Activated T-helper 9 cell treated with anti-CD3 and anti-CD28 coated beads, Interleukin-2, amount 50 U/mL, for 16 hours (primary cell): ENCODE results near the gene RSPO4.
"Not testable (repeated sequence)": the region's sequence is repeated elsewhere in the genome, so short reads cannot be mapped to it uniquely, and the experiment has no call there.

Experiments used
- DNase-seq: peaks from one replicate; pipeline ENCODE4 v3.0.0-alpha.2; 2020; ENCODE audit warnings: low read depth

RSPO4 gene

DNA sequence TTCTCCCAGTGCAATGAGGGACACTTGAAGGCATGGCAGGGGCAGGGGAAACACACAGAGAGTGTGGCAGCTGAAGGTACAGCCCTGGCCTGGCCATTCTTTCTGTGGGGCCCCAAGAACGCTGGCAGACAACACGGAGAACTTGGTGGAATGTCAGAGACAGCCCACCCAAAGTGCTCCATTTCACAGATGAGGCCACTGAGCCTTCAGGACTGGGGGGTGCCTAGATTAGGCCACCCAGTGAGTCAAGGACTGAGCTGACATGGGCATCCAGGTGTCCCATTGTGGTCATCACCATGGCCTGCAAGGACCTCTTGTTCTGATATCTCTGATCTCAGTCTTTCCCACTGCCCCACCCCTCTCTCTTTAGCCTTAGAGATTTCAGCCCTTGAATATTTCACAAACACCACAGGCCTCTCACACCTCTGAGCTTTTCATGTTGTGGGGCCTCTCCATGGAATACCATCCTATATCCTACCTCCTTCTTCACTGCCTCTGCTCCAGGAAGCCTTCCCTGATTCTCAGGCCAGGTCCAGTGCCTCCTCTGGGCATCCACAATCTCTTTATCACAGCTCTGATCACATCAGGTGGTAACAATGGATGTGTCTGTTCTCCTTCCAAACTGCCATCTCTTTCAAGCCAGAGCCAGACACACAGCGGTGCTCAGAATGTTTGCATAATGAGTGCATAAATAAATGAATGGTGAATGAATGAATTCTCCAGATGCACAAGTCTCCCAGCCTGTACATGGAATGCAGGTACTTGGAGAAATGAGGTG, 2.0 kb upstream of the RSPO4 start:
- no peak for DNase-seq

DNA sequence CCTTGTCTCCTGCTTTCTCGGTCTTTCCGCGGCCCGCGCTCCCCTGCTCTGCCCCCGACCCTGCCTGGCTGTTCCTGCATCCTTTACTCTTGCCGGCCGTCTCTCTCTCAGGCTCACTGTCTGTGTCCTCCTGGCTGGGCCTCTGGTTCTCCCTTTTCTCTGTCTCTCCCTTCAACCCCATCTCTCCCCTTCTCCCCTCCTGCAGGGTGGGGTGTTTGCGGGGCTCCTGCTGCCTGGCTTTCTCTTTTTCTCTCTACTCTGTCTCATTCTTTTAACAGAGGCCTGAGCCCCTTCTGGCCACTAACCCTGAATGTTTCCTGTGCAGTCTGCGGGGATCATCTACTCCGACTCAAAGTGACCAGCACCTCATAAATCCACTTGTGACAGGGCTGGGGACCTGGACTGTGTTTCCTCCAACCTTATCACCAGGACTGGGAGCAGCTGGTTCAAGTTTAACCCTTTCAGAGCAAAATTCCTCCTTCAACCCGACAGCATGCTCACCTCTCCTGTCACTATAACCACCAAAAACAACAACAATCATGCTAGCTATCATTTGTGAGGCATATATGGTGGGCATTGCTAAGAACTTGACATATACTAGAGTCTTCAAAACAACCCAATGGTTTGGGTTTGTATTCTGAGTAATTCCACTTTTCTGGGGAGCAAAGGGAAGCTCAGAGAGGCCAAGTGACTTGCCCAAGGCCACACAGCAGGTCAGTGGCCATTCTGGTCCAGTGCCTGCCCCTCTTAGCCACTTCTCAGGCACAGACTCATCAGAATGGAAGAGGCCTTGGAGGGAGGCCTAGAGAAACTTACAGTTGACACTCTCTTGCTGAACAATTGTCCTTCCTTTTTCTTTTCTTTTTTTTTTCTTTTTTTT, 811 bp upstream of the RSPO4 start:
- no peak for DNase-seq

DNA sequence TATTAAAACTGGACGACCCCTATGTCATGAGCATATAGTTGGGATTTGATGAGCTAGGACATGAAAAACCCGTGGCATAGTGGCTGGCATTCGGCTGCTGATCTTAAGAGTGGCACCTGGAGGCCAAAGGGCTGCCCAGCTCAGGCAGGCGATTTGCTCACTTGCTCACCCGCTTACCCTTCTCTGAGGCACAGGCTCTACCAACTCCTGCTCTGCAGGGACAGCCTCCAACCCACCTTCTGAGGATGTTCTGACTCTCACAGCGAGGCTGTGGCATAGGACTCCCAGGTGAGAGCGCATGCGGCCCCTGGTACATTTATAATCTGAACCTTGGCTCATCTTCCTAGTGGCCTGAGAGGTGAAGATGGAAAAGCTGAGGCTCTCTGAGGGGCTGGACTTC, 995 bp downstream of the RSPO4 start:
- DNase-seq, result no peak

DNA sequence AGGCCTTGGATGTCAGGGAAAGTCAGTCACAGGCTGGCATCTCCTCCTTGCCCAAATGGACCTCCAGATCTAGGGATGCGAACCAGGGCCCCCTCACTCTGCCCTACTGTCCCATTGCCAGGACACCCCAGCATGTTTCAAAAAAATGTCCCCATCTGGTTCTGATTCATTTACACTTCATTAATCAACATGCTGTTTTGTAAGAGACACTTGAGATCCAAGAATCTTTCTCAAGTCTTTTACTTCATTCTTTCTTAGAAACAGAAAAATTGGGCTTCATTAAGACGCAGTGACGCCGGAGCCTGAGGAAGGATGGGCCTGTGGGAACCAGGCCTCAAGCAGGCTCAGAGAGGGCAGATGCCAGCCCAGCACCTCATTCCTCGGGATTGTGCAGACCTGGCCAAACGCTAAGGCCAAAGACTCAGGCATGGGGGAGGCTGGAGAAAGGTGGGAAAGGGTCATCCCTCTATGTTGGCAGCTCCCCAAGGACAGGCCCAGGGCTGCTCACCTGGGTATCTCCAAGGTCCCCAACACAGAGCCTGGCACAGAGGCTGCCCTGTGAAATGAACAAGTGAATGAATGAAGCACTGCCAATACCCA, 3.8 kb downstream of the RSPO4 start:
- DNase-seq, result no peak

- no peak for DNase-seq
Observed at GRCh38 chr20:997486-997885, 4.6 kb downstream of the RSPO4 start.

GRCh38 chr20:997016-997415, 5.1 kb downstream of the RSPO4 start:
- DNase-seq, result no peak

DNA sequence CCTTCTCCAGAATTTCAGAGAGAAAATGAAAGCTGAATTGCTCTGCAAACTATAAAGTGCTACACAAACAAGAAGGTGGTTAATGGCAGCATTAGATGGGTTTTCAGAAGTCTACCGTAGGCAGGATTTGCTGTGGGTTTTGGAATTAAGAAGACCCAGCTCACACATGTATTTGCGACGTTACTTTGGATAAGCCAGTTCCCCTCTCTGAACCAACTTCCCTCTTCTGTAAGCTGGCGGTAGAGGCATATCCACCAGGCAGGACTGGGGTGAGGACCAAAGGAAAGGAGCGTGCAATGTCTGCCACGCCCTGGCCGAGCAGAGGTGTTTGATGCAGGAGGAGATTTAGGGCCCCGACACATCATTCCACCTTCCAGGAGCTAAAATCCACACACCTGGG, 6.9 kb downstream of the RSPO4 start:
- DNase-seq, result no peak

- DNase-seq, result no peak
Observed at GRCh38 chr20:992801-993535, 9.1 kb downstream of the RSPO4 start.

- no peak for DNase-seq
Observed at GRCh38 chr20:991850-992249, 10.3 kb downstream of the RSPO4 start.

GRCh38 chr20:990293-990959, 11.7 kb downstream of the RSPO4 start:
- DNase-seq, result no peak

DNA sequence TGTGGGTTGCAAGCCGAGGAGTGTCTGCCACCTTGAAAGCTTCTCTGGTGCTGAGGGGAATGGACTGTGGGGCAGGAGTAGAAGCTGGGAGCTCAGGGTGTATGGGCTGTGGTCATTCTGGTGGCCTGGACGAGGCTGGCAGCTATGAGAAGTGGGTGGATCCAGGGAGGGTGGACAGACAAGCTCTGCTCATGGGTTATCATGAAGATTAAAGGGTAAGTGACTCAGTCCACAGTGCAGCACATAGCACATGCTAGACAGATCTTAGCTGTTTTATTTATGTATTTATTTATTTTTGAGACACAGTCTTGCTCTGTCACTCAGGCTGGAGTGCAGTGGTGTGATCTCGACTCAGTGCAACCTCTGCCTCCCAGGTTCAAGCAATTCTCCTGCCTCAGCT, 13.8 kb downstream of the RSPO4 start:
- no peak for DNase-seq

DNA sequence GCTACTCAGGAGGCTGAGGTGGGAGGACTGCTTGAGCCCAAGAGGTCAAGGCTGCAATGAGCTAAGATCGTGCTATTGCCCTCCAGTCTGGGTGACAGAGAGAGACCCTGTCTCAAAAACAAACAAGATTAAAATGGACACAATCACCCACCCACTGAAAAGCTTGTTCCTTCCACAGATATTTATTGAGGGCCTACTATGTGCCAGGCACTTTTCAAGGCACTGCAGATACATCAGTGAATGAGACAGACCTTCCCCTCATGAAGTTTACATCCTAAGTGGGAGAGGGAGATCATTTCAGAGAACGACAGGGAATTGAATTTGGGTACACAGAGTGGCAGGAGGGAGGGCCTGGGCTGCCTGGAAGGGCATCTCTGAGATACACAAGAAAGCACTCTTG, 14.4 kb downstream of the RSPO4 start:
- no peak for DNase-seq

- DNase-seq, result no peak
Observed at GRCh38 chr20:986733-987355, 15.3 kb downstream of the RSPO4 start.

DNA sequence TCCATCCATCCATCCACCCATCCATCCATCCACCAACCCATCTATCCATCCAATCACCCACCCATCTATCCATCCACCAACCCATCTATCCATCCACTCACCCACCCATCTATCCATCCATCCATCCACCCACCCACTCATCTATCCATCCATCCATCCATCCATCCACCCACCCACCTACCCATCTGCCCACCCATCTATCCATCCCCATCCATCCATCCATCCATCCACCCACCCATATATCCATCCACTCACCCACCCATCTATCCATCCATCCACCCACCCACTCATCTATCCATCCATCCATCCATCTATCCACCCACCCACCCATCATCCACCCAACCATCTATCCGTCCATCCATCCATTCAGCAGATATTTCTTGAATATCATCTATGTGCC, 17.1 kb downstream of the RSPO4 start:
- not testable (repeated sequence) for DNase-seq

GRCh38 chr20:982754-983153, 19.4 kb downstream of the RSPO4 start:
- DNase-seq, result no peak

DNA sequence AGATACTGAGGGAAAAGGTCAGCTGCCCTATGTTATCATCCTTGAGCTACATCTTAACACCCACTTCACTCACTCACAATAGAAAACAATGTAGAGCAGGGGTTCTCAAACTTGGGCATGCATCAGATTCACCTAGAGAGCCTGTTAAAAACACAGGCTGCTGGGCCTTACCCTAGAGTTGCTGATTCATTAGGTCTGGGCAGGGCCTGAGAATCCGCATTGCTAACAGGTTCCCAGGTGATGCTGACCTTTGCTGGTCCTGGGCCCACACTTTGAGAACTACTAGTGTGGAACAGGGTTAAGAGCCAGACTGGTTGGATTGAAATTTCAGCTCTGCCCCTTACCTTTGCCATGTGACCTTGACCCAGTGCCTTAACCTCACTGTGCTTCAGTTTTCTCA, 25.1 kb downstream of the RSPO4 start:
- DNase-seq, result no peak

- no peak for DNase-seq
Observed at GRCh38 chr20:976033-976432, 26.1 kb downstream of the RSPO4 start.

DNA sequence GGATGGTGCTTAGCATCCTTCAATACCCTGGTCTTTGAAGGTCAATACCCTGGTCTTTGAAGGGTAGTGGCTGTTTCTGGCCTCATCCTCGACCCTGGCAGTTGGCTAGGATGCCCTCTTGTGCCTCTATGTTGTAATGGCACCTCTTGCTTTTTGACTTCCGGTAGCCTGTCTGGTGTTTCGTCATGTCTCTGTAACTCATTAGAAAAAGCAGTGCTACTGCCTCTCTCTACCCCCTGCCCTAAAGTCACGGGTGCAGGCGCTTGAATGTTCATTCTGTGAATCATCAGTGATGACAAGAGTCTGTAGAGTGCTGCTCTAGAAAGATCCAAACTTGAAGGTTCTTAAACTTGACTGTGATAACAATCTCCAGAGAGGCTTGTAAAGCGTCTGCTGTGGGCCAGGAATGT, 28.3 kb downstream of the RSPO4 start:
- DNase-seq, result no peak

GRCh38 chr20:972256-972655, 29.9 kb downstream of the RSPO4 start:
- DNase-seq, result no peak

DNA sequence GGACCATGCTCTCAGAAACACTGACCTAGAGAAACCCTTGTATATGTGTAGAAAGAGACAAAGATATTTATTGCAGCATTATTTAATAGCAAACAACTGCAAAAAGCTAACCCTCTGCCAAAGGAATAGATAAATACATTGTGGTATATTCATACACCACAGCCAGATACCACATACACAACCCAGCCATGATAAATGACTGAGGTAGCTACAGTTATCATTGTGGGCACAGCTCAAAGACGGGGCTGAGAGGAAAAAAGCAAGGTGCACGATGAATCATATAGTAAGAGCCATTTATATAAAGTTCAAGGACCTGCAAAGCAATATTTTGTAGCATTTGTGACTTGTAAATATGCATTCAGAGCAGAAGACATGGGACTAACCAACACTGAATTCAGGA, 30.8 kb downstream of the RSPO4 start:
- no peak for DNase-seq

DNA sequence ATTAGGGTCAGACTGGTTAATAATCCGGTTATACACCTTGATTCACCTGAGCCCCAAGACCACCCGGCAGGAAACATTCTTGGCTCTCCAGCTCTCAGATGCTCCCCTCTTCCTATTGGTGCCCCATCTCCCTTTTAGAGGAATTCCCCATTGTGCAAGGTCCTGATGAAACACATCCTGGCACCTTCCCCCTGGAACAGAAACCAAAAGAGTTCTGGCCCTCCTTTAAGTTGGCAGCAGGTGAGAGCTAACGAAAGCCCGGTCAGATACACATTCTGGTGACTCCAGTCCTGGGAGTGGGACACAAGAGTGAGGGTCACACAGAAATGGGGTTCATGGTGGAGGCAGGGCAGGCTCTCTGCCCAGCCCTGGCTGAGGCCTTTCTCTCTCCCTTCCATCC, 32.2 kb downstream of the RSPO4 start:
- DNase-seq, result no peak
